Stimulated activated CD8-positive, alpha-beta memory T cell treated with anti-CD3 and anti-CD28 coated beads, Interleukin-7, amount 100 ng/mL, for 4 hours (primary cell): ENCODE data around the gene HPCAL1.

Experiments used
- DNase-seq, 2 donors: peaks; one replicate each; pipeline ENCODE4 v3.0.0-alpha.2; 2020; ENCODE audit warnings: low read depth in 2 of 2

HPCAL1 gene

DNA sequence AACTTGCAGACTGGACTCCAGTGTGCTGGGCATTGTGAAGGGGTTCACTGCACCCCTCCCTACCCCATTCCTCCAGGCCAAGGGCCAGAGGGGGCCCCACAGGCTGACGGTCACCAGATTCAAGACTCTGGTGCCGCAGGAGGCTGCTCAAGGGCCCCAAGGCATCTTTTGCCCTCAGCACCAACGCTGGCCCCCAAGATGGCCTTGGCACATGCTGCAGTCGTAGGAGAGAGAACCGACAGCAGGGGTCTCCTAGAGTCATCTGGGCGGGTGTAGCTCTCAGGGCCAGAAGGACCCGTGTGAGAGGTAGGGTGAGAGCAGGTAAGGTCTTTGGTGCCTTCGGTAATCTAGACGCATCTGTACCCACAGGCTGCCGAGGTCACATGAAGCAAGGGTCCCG is 164.1 kb downstream of the HPCAL1 start:
- no peak for DNase-seq

DNA sequence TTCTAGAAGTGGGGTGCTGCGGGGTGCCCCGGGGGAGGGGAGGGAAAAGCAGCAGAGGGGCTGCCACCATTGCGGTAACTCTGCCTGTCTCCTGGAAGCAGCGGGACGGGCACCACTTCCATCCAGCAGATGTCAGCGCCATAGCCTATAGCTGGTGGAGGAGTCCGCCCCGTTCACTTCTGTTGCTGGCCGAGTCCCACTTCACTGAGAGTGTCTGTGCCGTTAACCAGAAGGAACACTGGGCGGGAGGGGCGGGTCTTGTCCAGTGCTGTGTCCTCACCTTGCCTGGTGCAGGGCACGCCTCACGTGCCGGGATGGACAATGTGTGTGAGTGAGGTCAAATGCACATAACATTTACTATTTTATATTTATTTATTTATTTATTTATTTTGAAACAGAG is 164.7 kb downstream of the HPCAL1 start:
- DNase-seq: no peak

DNA sequence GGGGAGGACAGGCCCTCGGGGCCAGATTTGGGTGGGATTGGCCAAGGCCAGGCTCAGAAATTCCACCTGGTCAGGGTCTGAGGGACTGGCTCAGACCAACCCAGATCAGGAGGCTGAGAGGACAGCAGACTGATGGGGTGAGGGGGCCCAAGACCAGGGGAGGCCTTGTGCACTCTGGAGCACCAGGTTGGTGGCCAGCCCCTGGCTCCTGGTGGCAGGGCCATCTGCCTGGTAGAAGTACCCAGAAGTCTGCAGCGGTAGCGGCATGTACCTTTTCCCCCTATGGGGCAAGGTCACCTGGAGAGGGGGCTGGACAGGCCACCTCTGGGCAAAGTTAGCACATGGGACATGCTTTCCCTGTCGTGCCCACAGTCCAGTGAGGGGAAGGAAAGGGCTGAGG is 166.6 kb downstream of the HPCAL1 start:
- DNase-seq: no peak

DNA sequence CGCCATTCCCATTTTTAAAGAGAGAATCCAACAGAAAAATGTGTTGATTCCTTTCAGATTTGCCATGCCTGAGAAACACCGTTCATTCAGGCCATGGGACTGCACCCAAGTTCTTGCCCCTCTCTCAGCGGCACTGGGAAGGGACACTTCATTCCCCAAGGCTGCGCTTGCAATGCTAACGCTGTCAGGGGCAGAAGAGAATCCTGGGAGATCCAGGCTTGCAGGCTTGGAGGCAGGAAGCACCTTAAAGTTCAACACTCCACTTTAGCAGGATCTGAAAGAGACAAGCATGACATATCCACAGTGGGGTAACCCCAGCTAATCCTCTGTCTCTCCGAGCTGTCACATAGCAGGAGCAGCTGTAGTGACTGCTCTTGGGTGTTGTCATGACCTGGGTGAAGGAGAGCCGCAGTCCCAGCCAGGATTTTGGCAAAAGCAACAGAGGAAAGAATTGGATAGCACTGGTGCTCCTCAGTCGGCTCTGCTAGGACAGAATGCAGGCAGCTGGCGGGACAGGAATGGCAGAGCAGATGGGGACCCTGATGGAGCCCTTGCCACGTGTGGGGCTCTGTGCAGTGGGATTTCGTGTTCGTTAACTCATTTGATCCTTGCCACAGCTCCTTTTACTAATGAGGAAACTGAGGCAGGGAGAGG is 167.4 kb downstream of the HPCAL1 start:
- no peak for DNase-seq

DNA sequence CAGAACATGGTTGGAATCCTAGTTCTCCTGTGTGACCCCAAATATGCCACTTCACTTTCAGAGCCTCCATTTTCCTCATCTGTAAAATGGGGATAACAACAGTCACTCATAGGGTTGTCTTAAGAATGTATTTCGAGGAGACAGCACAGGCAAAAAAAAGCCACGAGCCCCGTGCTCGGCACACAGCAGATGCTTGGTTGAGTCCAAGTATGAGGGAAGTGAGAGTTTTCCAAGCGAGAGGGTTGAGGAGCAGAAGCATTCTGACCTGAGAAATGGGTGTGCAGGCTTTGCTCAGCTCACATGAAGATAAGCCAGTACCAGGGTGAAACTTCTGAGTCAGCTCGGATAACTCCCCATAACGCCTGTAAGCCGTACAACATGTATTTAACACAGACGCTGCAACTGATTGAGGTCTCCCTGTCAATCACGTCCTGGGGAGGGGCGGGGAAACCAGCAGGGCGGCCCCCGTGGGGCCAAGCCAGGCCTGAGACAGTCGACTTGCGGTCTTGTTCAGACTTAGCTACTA is 168.4 kb downstream of the HPCAL1 start:
- no peak for DNase-seq

DNA sequence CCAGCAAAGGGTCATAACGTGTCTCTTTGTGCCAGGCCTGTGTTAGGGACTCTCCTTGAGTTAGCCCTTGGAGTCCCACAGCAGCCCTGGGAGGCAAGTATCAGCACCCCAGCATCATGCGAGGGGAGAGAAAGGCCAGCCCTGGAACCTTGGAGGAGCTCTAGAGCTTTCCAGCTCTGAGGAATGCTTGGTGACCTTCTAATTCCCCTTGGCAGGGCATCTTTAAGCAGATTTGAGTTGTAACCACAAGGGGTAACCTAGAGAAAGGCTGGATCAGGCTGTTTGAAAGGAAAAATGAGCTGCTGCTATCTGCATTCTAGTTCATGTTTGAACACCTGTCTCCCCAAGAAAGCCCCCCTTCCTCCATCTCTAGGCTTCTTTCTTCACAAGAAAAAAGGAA is 169.3 kb downstream of the HPCAL1 start:
- no peak for DNase-seq

DNA sequence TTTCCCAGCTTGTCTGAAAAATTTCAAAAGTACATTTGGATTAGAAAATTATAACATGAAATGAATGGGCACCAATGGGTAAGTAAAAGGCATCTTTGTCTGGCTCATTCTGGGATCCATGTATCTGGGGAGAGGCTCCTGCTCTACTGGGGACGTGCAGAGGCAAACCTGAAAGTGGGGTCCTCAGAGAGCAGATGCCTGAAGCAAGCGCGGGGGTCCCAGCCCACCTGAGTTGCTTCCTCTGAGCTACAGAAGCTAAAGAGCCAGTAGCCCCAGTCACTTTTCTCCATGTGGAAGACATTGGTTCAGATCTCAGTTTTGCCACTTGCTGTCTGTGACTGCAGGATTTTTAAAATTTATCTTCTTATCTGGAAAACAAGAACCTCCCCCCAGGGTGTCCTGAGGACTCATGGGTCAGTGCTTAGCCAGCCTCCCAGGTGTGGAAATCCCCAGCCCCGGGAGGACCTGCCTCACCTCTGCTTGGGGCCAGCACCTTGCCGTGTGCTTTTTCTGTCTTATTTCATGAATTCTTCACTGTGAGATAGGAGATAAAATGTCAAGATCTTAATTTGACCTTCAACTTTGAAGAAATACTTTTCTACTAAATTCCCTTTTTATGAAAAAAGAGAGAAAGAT is 170.5 kb downstream of the HPCAL1 start:
- DNase-seq: no peak

DNA sequence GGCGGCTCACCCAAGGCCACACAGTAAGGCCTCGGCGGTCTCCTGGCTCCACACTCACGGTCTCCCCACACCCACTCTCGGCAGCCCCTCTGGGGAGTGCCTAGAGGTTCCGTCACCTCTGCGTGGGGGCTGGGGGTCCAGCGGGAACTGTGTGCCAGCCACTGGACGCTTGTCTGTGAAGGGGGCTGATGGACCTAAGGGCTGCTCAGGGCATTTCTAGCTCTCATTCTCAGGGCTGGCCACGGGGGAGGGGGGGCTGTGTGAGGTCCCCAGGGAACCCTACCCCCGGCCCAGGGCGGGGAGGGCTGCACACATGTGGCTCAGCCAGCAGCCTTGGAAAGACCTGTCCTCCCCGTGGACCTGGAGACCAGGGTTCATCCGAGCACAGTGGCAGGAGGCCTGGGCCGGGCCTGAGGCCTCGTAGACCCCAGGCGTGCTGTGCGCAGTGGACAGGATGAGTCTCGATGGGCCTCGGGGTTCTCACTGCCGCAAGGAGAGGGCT is 172.6 kb downstream of the HPCAL1 start:
- DNase-seq: no peak

DNA sequence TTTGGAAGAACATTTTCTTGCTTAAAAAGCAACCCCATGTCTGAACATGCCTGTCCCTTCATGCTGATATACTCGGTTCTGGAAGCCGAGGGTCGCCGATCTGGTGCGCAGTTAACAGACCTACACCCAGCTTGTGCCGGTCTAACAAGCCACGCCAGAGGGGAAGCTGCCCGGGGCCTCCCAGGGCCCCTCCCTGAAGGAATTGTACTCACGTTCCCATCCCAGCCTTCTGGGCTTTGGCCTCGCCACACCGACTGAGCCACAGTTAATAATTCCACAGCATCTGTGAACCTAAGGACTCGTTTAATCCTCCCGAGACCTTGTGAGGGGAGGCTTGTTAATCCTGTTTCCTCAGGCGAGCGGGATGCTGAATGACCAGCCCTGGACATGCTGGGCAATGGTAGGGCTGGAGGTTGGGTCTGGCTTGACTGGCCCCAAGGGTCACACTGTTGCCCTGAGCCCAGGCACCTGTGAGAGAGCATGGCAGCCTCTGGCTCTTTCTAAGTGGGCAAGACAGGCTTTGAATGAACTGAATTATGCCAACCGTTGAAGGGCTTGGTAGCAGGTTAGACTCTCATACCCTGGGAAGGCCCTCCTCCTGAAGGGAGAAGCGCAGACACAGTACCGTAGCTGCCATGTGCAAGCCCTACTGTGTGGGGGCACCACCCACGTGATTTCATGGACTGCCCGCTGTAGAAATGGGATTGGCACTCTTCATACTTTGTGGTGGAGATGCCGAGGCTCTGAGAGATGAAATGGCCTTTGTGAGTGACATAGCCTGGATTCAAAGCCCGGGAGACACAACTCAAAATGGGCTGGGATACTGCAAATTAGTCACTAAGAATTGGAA is 173.3 kb downstream of the HPCAL1 start:
- DNase-seq: no peak

DNA sequence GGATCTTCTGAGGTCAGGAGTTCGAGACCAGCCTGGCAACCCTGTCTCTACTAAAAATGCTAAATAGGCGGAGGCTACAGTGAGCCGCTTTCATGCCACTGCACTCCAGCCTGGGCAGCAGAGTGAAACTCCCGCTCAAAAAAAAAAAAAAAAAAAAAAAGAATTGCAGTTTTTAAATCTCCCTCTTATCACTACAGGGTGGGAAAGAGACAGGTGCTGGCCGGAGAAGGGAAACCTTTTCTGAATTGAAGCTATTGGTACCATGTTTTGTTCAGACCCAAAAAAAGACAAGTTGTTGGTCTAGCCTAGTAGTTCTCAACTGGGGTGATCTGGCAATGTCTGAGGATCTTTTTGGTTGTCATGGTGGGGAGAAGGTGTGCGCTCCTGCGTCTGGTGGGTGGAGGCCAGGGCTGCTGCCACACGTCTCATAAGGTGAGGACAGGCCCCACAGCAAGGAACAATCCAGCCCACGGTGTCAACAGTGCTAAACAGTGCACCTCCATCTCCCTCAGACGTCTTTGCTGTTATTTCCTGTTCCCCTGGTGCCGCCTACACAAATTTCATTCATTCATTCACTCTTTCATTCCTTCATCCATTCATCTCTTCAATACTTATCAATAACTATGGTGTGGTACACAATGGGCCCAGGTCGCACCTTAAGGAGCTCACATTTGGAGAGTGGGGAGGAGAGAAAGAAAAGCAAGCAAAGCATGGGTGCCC is 174.2 kb downstream of the HPCAL1 start:
- DNase-seq: no peak
